K562 (cell line): Measurements from ENCODE around the gene MAN2B1.
"Not testable (repeated sequence)": the region's sequence is repeated elsewhere in the genome, so short reads cannot be mapped to it uniquely, and the experiment has no call there.

Source experiments
- KAT7 ChIP-seq: sonication (generic); formaldehyde crosslinking; IDR thresholded peaks from 2 replicates; pipeline ENCODE4 v1.8.0; 2022; ENCODE audit warnings: missing genetic modification reagents, mild to moderate bottlenecking, borderline replicate concordance
- ZC3H8 ChIP-seq: fragments of 450-650 bp; IDR thresholded peaks from 2 replicates; pipeline ENCODE4 v1.6.1; 2017
- TF ChIP-seq, protein P1 (sequence below), 3 experiments: IDR thresholded peaks in 2 of 3; conservative IDR thresholded peaks in 1 of 3; 2 replicates each; pipeline ENCODE4 v1.5.1; 2011 to 2012; ENCODE audit warnings: low read length in 3 of 3, mild to moderate bottlenecking in 3 of 3, control low read depth in 2 of 3, improper control_type of control experiment in 1 of 3, inconsistent platforms in 1 of 3, low read depth in 1 of 3, mixed read lengths in 1 of 3, moderate library complexity in 1 of 3; ENCODE audit not compliant: insufficient read depth in 2 of 3

DNA sequence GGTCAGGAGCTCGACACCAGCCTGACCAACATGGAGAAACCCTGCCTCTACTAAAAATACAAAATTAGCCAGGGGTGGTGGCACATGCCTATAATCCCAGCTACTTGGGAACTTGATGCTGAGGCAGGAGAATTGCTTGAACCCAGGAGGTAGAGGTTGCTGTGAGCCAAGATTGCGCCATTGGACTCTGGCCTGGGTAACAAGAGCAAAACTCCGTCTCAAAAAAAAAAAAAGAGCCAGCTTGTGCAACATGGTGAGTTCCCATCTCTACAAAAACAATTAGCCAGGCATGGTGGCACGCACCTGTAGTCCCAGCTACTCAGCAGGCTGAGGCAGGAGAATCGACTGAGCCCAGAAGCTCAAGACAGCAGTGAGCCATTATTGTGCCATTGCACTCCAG, 11.5 kb upstream of the MAN2B1 start:
- TF ChIP-seq KAT7, ZC3H8: not testable (repeated sequence)
- TF ChIP-seq, protein P1, sequence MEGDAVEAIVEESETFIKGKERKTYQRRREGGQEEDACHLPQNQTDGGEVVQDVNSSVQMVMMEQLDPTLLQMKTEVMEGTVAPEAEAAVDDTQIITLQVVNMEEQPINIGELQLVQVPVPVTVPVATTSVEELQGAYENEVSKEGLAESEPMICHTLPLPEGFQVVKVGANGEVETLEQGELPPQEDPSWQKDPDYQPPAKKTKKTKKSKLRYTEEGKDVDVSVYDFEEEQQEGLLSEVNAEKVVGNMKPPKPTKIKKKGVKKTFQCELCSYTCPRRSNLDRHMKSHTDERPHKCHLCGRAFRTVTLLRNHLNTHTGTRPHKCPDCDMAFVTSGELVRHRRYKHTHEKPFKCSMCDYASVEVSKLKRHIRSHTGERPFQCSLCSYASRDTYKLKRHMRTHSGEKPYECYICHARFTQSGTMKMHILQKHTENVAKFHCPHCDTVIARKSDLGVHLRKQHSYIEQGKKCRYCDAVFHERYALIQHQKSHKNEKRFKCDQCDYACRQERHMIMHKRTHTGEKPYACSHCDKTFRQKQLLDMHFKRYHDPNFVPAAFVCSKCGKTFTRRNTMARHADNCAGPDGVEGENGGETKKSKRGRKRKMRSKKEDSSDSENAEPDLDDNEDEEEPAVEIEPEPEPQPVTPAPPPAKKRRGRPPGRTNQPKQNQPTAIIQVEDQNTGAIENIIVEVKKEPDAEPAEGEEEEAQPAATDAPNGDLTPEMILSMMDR (IDR thresholded peaks at IDR 0.05 in 2 of 3, conservative IDR thresholded peaks at IDR 0.05 in 1 of 3; ENCODE audit: insufficient read depth in 2 of 3, low read depth in 1 of 3, low read length in 3 of 3), result not testable (repeated sequence)
